Measurements from ENCODE around the gene ATP10B. TPM values are rescaled to one million over a fixed set of nuclear protein-coding genes. Genes with fewer than 3 reads are reported as not detected.

ATP10B gene
- total and polyA plus RNA-seq, 12 donors: 0.01 to 0.15 (median 0.04) TPM; not detected in 9

DNA sequence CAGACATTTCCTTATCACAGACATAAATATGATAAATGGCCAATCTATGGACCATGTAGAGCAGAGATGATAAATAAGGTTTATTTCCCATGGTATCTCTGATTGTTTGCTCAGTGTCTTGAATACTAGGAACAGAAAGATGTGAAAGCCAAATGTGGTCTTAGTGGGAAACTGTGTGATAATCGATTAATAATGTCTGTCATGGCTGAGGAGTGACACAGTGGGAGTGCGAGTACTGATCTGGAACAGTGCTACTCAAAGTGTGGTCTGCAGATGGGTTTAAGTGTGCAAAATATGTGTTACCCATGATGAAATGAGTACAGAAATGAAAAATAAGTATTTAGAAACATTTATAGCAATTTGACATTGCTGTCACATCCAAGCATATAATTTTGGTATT lies 337.8 kb downstream of the ATP10B start:
- no peaks in the 10 kb centered on the region for H3K9me3 ChIP-seq
- ATAC-seq (no peak), DNase-seq (no peak)
- no peak overlapping the region for H3K27ac ChIP-seq
- H3K4me3 ChIP-seq: no peak overlapping the region
- TF ChIP-seq, protein P1, sequence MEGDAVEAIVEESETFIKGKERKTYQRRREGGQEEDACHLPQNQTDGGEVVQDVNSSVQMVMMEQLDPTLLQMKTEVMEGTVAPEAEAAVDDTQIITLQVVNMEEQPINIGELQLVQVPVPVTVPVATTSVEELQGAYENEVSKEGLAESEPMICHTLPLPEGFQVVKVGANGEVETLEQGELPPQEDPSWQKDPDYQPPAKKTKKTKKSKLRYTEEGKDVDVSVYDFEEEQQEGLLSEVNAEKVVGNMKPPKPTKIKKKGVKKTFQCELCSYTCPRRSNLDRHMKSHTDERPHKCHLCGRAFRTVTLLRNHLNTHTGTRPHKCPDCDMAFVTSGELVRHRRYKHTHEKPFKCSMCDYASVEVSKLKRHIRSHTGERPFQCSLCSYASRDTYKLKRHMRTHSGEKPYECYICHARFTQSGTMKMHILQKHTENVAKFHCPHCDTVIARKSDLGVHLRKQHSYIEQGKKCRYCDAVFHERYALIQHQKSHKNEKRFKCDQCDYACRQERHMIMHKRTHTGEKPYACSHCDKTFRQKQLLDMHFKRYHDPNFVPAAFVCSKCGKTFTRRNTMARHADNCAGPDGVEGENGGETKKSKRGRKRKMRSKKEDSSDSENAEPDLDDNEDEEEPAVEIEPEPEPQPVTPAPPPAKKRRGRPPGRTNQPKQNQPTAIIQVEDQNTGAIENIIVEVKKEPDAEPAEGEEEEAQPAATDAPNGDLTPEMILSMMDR (IDR thresholded peaks at IDR 0.05): no peak
- H3K4me1 ChIP-seq: peaks cover 0 to under 1% (median 0%) of the 10 kb centered on the region in 9 donors
- intact Hi-C loops (cut with DNase I): no loop called here
- no peaks in the 10 kb centered on the region for H3K36me3 ChIP-seq
- 83 to 93% methylated on average over 2 of the region's 2 CpGs for WGBS, 2 donors
- H3K27me3 ChIP-seq: peaks cover 0 to 32% (median 7%) of the 10 kb centered on the region in 7 donors

DNA sequence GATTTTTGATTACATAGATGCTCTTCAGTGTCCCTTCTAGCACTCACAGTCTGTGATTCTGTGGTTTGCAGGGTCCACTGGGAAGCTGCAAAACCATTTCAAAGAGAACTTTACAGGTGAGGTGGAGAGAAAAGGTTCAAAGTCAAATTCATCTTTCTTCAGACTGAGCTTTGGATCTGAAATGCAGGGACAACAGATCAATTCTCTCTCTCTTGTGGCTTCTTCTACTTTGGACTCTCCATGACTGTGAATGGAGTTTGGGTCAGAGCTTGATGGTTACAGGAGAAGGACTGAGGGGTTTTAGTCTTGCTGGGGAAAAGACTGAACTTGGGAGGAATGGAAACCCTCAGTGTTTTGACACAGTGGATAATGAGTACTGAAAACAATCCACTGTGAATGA lies 338.5 kb downstream of the ATP10B start:
- intact Hi-C loops (cut with DNase I): no loop called here
- H3K9me3 ChIP-seq: no peaks in the 10 kb centered on the region
- no peak overlapping the region for H3K27ac ChIP-seq
- DNase-seq (no peak), ATAC-seq (no peak)
- peaks cover 0 to 32% (median 7%) of the 10 kb centered on the region in 7 donors for H3K27me3 ChIP-seq
- H3K4me3 ChIP-seq: no peak overlapping the region
- H3K36me3 ChIP-seq: no peaks in the 10 kb centered on the region
- H3K4me1 ChIP-seq: peaks cover 0 to 8% (median 0%) of the 10 kb centered on the region in 9 donors
- TF ChIP-seq, protein P1 (IDR thresholded peaks at IDR 0.05): no peak
